HEK293 (cell line): Measurements from ENCODE around the gene UST.
"Not testable (repeated sequence)": the region's sequence is repeated elsewhere in the genome, so short reads cannot be mapped to it uniquely, and the experiment has no call there.

Source experiments
- REST ChIP-seq: fragments of 450-650 bp; formaldehyde crosslinking; IDR thresholded peaks from 2 replicates; pipeline ENCODE4 v1.5.1; 2016; ENCODE audit warnings: missing biosample characterization, missing genetic modification characterization
- ZNF184 ChIP-seq: fragments of 450-650 bp; IDR thresholded peaks from 2 replicates; pipeline ENCODE4 v1.5.1; 2018; ENCODE audit warnings: missing biosample characterization, mild to moderate bottlenecking, missing genetic modification characterization

GRCh38 chr6:148880742-148881141 is 133.9 kb downstream of the UST start:
- not testable (repeated sequence) for TF ChIP-seq REST, ZNF184 (tag by site-specific recombination)
